CD14-positive monocyte (primary cell): ENCODE measurements around the gene CEMP1. TPM values are rescaled to one million over a fixed set of nuclear protein-coding genes. Genes with fewer than 3 reads are reported as not detected.

ENCODE experiments used
- DNase-seq, 3 donors: peaks; one replicate each; pipeline ENCODE4 v3.0.0-alpha.2; 2011 to 2022
- H2AFZ ChIP-seq: 2 replicates; pipeline ENCODE4 v1.6.0; 2012; ENCODE audit warnings: mild to moderate bottlenecking, low read depth, low read length, inconsistent platforms; ENCODE audit not compliant: insufficient read depth, poor library complexity, severe bottlenecking
- H3K27ac ChIP-seq, 2 donors: 1 replicate in 1 of 2; 2 replicates in 1 of 2; pipeline ENCODE4 v1.5.1; 2012 to 2013; ENCODE audit warnings: low read length in 2 of 2, control low read depth in 1 of 2, inconsistent platforms in 1 of 2, low read depth in 1 of 2, mild to moderate bottlenecking in 1 of 2
- H3K27me3 ChIP-seq, 2 donors: one replicate each; pipeline versions ENCODE4 v1.6.0 to v1.6.1; 2011 to 2013; ENCODE audit warnings: low read length in 2 of 2; ENCODE audit not compliant: control insufficient read depth in 2 of 2, insufficient read depth in 2 of 2
- H3K36me3 ChIP-seq, 2 donors: replicated peaks in 1 of 2; 1 replicate in 1 of 2; 2 replicates in 1 of 2; pipeline versions ENCODE4 v1.5.1 to v1.6.1; 2012 to 2013; ENCODE audit warnings: low read length in 2 of 2, control low read depth in 1 of 2, inconsistent platforms in 1 of 2, mild to moderate bottlenecking in 1 of 2; ENCODE audit not compliant: insufficient read depth in 2 of 2, control insufficient read depth in 1 of 2
- H3K4me1 ChIP-seq, 2 donors: 1 replicate in 1 of 2; 2 replicates in 1 of 2; pipeline versions ENCODE4 v1.5.1 to v1.6.1; 2012 to 2013; ENCODE audit warnings: low read length in 2 of 2, control low read depth in 1 of 2, inconsistent platforms in 1 of 2, mild to moderate bottlenecking in 1 of 2, moderate library complexity in 1 of 2; ENCODE audit not compliant: insufficient read depth in 2 of 2, control insufficient read depth in 1 of 2
- H3K4me2 ChIP-seq: replicated peaks from 2 replicates; pipeline ENCODE3; 2012; ENCODE audit warnings: low read length, moderate library complexity, mild to moderate bottlenecking; ENCODE audit not compliant: poor library complexity, severe bottlenecking; ENCODE audit errors: extremely low read depth
- H3K4me3 ChIP-seq, 3 experiments: fragments of 200-600 bp in 1 of 3; sonication (generic) in 1 of 3; replicated peaks in 1 of 3; 1 replicate in 2 of 3; 2 replicates in 1 of 3; pipeline ENCODE4 v1.5.1; 2011 to 2013; ENCODE audit warnings: low read length in 3 of 3, mild to moderate bottlenecking in 3 of 3, control low read depth in 2 of 3, low read depth in 2 of 3, inconsistent platforms in 1 of 3, moderate library complexity in 1 of 3
- H3K79me2 ChIP-seq: 2 replicates; pipeline ENCODE4 v1.6.0; 2012; ENCODE audit warnings: mild to moderate bottlenecking, control low read depth, inconsistent platforms, low read length, moderate library complexity; ENCODE audit not compliant: insufficient read depth
- H3K9ac ChIP-seq: 2 replicates; pipeline ENCODE4 v1.6.0; 2017; ENCODE audit warnings: low read length, mild to moderate bottlenecking; ENCODE audit not compliant: insufficient read depth, poor library complexity, severe bottlenecking
- H3K9me3 ChIP-seq, 2 donors: replicated peaks in 1 of 2; 1 replicate in 1 of 2; 2 replicates in 1 of 2; pipeline versions ENCODE4 v1.5.1 to v1.6.1; 2012 to 2013; ENCODE audit warnings: low read length in 2 of 2, control low read depth in 1 of 2; ENCODE audit not compliant: control insufficient read depth in 1 of 2, insufficient read depth in 1 of 2
- H4K20me1 ChIP-seq: 2 replicates; pipeline ENCODE4 v1.6.0; 2012; ENCODE audit warnings: mild to moderate bottlenecking, low read length, control low read depth, moderate library complexity; ENCODE audit not compliant: insufficient read depth
- H3K27ac Mint-ChIP-seq, 7 donors: one replicate each; pipeline ENCODE4 v1.8.0; 2020; ENCODE audit warnings: mild to moderate bottlenecking in 7 of 7, mixed read lengths in 7 of 7, moderate library complexity in 6 of 7, inconsistent platforms in 2 of 7
- H3K27me3 Mint-ChIP-seq, 3 donors: one replicate each; pipeline ENCODE4 v1.8.0; 2021 to 2022; ENCODE audit warnings: low read depth in 3 of 3, mild to moderate bottlenecking in 3 of 3, mixed read lengths in 3 of 3, moderate library complexity in 3 of 3, inconsistent platforms in 1 of 3
- H3K36me3 Mint-ChIP-seq, 2 donors: one replicate each; pipeline ENCODE4 v1.8.0; 2020; ENCODE audit warnings: mixed read lengths in 2 of 2, inconsistent platforms in 1 of 2, mild to moderate bottlenecking in 1 of 2
- H3K4me1 Mint-ChIP-seq: one replicate; pipeline ENCODE4 v1.8.0; 2020; ENCODE audit warnings: mild to moderate bottlenecking, mixed read lengths
- H3K4me3 Mint-ChIP-seq, 2 donors: one replicate each; pipeline ENCODE4 v1.8.0; 2020; ENCODE audit warnings: mild to moderate bottlenecking in 2 of 2, mixed read lengths in 2 of 2, moderate library complexity in 1 of 2
- H3K9me3 Mint-ChIP-seq, 7 donors: one replicate each; pipeline ENCODE4 v1.8.0; 2020 to 2022; ENCODE audit warnings: mixed read lengths in 7 of 7, mild to moderate bottlenecking in 6 of 7, moderate library complexity in 6 of 7, inconsistent platforms in 2 of 7
- WGBS: methylation state at CpG from one replicate; pipeline ENCODE4 v1.1.5; 2013; ENCODE audit warnings: missing lambda C conversion rate; ENCODE audit not compliant: insufficient coverage; 5-methylcytosine and 5-hydroxymethylcytosine counted together
- intact Hi-C, 2 donors: fragments of 100-400 bp; cut with micrococcal nuclease; formaldehyde crosslinking; loops; one replicate each; pipeline versions ENCODE4 v1.15.0 to v1.15.1; 2023
- polyA plus RNA-seq, 3 donors: library from polyadenylated mRNA; depleted of rRNA in 1 of 3; unstranded in 2 of 3; stranded (reverse) in 1 of 3; fragments of 300-500 nt in 2 of 3; fragments of >200 nt in 1 of 3; fragmentation: Illumina TruSeq in 2 of 3; gene quantifications; 1 replicate in 2 of 3; 2 replicates in 1 of 3; pipeline ENCODE4 v1.2.3, GENCODE V29; 2012 to 2021
- TF ChIP-seq, protein P1 (sequence below): fragments of 200-600 bp; IDR thresholded peaks from one replicate; pipeline ENCODE4 v1.8.0; 2022; ENCODE audit warnings: antibody characterized with exemption, mild to moderate bottlenecking

The CEMP1 gene
- polyA plus RNA-seq, 3 donors, result 0.12 to 0.56 TPM; not detected in 1

GRCh38 chr16:2527784-2528100, 3.5 kb downstream of the CEMP1 start:
- H3K27me3 Mint-ChIP-seq, result peaks cover 0 to 2% (median 0%) of the 10 kb centered on the region in 3 donors
- Histone ChIP-seq H3K36me3 (peaks cover 65 to 77% of the 10 kb centered on the region in 2 donors), H3K79me2 (peaks cover 22% of the 10 kb centered on the region), H3K4me3 (no peak overlapping the region), H3K4me2 (no peak overlapping the region), H3K27ac (no peak overlapping the region), H4K20me1 (peaks cover 79% of the 10 kb centered on the region), H2AFZ (no peak overlapping the region), H3K4me1 (peaks cover 17 to 29% of the 10 kb centered on the region in 2 donors), H3K9ac (no peak overlapping the region), H3K27me3 (no peaks in the 10 kb centered on the region), H3K9me3 (no peaks in the 10 kb centered on the region)
- DNase-seq, result no peak
- 96% methylated on average over 24 of the region's 24 CpGs for WGBS
- TF ChIP-seq, protein P1, sequence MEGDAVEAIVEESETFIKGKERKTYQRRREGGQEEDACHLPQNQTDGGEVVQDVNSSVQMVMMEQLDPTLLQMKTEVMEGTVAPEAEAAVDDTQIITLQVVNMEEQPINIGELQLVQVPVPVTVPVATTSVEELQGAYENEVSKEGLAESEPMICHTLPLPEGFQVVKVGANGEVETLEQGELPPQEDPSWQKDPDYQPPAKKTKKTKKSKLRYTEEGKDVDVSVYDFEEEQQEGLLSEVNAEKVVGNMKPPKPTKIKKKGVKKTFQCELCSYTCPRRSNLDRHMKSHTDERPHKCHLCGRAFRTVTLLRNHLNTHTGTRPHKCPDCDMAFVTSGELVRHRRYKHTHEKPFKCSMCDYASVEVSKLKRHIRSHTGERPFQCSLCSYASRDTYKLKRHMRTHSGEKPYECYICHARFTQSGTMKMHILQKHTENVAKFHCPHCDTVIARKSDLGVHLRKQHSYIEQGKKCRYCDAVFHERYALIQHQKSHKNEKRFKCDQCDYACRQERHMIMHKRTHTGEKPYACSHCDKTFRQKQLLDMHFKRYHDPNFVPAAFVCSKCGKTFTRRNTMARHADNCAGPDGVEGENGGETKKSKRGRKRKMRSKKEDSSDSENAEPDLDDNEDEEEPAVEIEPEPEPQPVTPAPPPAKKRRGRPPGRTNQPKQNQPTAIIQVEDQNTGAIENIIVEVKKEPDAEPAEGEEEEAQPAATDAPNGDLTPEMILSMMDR, result no peak
- H3K36me3 Mint-ChIP-seq, result peaks cover 52 to 71% of the 10 kb centered on the region in 2 donors
- no peak overlapping the region for H3K4me3 Mint-ChIP-seq
- peaks cover 0 to 2% (median 0%) of the 10 kb centered on the region in 7 donors for H3K9me3 Mint-ChIP-seq
- H3K27ac Mint-ChIP-seq, result no peak overlapping the region
- peaks cover 21% of the 10 kb centered on the region for H3K4me1 Mint-ChIP-seq
- intact Hi-C loops, result no loop called here

- peaks cover 21% of the 10 kb centered on the region for H3K4me1 Mint-ChIP-seq
- Histone ChIP-seq H3K4me1 (peaks cover 12 to 25% of the 10 kb centered on the region in 2 donors), H3K9me3 (no peaks in the 10 kb centered on the region), H3K36me3 (peaks cover 65 to 82% of the 10 kb centered on the region in 2 donors), H3K9ac (no peak overlapping the region), H3K27me3 (no peaks in the 10 kb centered on the region), H3K27ac (peak overlapping the region in 1 of 2 donors; percentile 26), H3K4me2 (no peak overlapping the region), H3K4me3 (no peak overlapping the region), H2AFZ (no peak overlapping the region), H4K20me1 (peaks cover 85% of the 10 kb centered on the region), H3K79me2 (peaks cover 20% of the 10 kb centered on the region)
- H3K36me3 Mint-ChIP-seq, result peaks cover 52 to 71% of the 10 kb centered on the region in 2 donors
- TF ChIP-seq, protein P1, result no peak
- peak overlapping the region in 4 of 7 donors; percentile 44 to 63 (median 59) for H3K27ac Mint-ChIP-seq
- H3K4me3 Mint-ChIP-seq, result no peak overlapping the region
- intact Hi-C loops, result no loop called here
- H3K9me3 Mint-ChIP-seq, result peaks cover 0 to 2% (median 0%) of the 10 kb centered on the region in 7 donors
- H3K27me3 Mint-ChIP-seq, result no peaks in the 10 kb centered on the region
- no peak for DNase-seq
- WGBS, result 100% methylated on average over 5 of the region's 12 CpGs
Measured at GRCh38 chr16:2527071-2527783, 4.0 kb downstream of the CEMP1 start.
